NCI-H1048 (cell line): ENCODE data around the gene LRRFIP2.
"Not testable (repeated sequence)": the region's sequence is repeated elsewhere in the genome, so short reads cannot be mapped to it uniquely, and the experiment has no call there.

Experiments used
- DNase-seq: peaks from one replicate; lab custom pipeline; 2025; lab: John Stamatoyannopoulos, UW

LRRFIP2 gene

GRCh38 chr3:37183976-37184375, 9.6 kb upstream of the LRRFIP2 start:
- no peak for DNase-seq

GRCh38 chr3:37183375-37183831, 9.0 kb upstream of the LRRFIP2 start:
- no peak for DNase-seq

GRCh38 chr3:37182816-37183215, 8.4 kb upstream of the LRRFIP2 start:
- DNase-seq: no peak

GRCh38 chr3:37181756-37182155, 7.4 kb upstream of the LRRFIP2 start:
- no peak for DNase-seq

GRCh38 chr3:37179144-37179967, 5.0 kb upstream of the LRRFIP2 start:
- DNase-seq: no peak

GRCh38 chr3:37173806-37174205, 576 bp downstream of the LRRFIP2 start:
- no peak for DNase-seq

GRCh38 chr3:37171144-37171543, 3.2 kb downstream of the LRRFIP2 start:
- no peak for DNase-seq

- no peak for DNase-seq
Observed at GRCh38 chr3:37170513-37170912, 3.9 kb downstream of the LRRFIP2 start.

- DNase-seq: no peak
Observed at GRCh38 chr3:37170060-37170459, 4.3 kb downstream of the LRRFIP2 start.

GRCh38 chr3:37168896-37169295, 5.5 kb downstream of the LRRFIP2 start:
- no peak for DNase-seq

GRCh38 chr3:37163262-37164015, 10.9 kb downstream of the LRRFIP2 start:
- no peak for DNase-seq

- no peak for DNase-seq
Observed at GRCh38 chr3:37162501-37163245, 11.7 kb downstream of the LRRFIP2 start.

GRCh38 chr3:37161351-37161750, 13.0 kb downstream of the LRRFIP2 start:
- no peak for DNase-seq

GRCh38 chr3:37155782-37156181, 18.6 kb downstream of the LRRFIP2 start:
- no peak for DNase-seq

GRCh38 chr3:37154668-37155314, 19.6 kb downstream of the LRRFIP2 start:
- no peak for DNase-seq

GRCh38 chr3:37150621-37151020, 23.8 kb downstream of the LRRFIP2 start:
- no peak for DNase-seq

- no peak for DNase-seq
Observed at GRCh38 chr3:37149257-37149656, 25.1 kb downstream of the LRRFIP2 start.

- DNase-seq: no peak
Observed at GRCh38 chr3:37148208-37148607, 26.2 kb downstream of the LRRFIP2 start.

- DNase-seq: no peak
Observed at GRCh38 chr3:37147666-37148065, 26.7 kb downstream of the LRRFIP2 start.

- not testable (repeated sequence) for DNase-seq
Observed at GRCh38 chr3:37146927-37147326, 27.5 kb downstream of the LRRFIP2 start.

GRCh38 chr3:37145611-37146010, 28.8 kb downstream of the LRRFIP2 start:
- DNase-seq: no peak

GRCh38 chr3:37144806-37145205, 29.6 kb downstream of the LRRFIP2 start:
- no peak for DNase-seq
